22Rv1 (cell line): ENCODE data around the gene KRTAP5-1.
"Not testable (repeated sequence)": the region's sequence is repeated elsewhere in the genome, so short reads cannot be mapped to it uniquely, and the experiment has no call there.

Source experiments
- H3K27ac ChIP-seq: fragments of 450-650 bp; 2 replicates; pipeline ENCODE4 v1.5.1; 2017
- CTCF ChIP-seq: fragments of 450-650 bp; IDR thresholded peaks from 2 replicates; pipeline ENCODE4 v1.5.1; 2017; ENCODE audit warnings: mild to moderate bottlenecking
- ZFX ChIP-seq: fragments of 450-650 bp; IDR thresholded peaks from 2 replicates; pipeline ENCODE4 v1.6.1; 2017; ENCODE audit warnings: antibody characterized with exemption, borderline replicate concordance

KRTAP5-1 gene

GRCh38 chr11:1584661-1585370 is at the start of gene KRTAP5-1:
Gene KRTAP5-1 (minus strand): TSS chr11:1585283. CDS start chr11:1585249, 34 bp downstream.
- H3K27ac ChIP-seq = not testable (repeated sequence)

GRCh38 chr11:1633864-1634263 is 48.8 kb upstream of the KRTAP5-1 start:
- H3K27ac ChIP-seq = no peak overlapping the region
- TF ChIP-seq ZFX (no peak), CTCF (no peak)

- no peak for TF ChIP-seq ZFX
- no peak overlapping the region for H3K27ac ChIP-seq
Observed at GRCh38 chr11:1632053-1632714, 47.1 kb upstream of the KRTAP5-1 start.

GRCh38 chr11:1631066-1631568 is 46.0 kb upstream of the KRTAP5-1 start:
- TF ChIP-seq ZFX (no peak), CTCF (no peak)
- no peak overlapping the region for H3K27ac ChIP-seq

- no peak overlapping the region for H3K27ac ChIP-seq
- no peak for TF ChIP-seq ZFX
- no peak for TF ChIP-seq CTCF
Observed at GRCh38 chr11:1630271-1630670, 45.2 kb upstream of the KRTAP5-1 start.

- no peak within 1 kb of the TSS for H3K27ac ChIP-seq
- TF ChIP-seq ZFX (no peak), CTCF (no peak)
Observed at GRCh38 chr11:1629326-1630185, 44.5 kb upstream of the KRTAP5-1 start, which contains the start of gene KRTAP5-5. Gene KRTAP5-5 (plus strand): TSS chr11:1629775. CDS start chr11:1629841, 66 bp downstream.

GRCh38 chr11:1628506-1629325 is 43.6 kb upstream of the KRTAP5-1 start:
- peak; percentile 97 for TF ChIP-seq CTCF
- TF ChIP-seq ZFX = no peak
- H3K27ac ChIP-seq = no peak overlapping the region
